Measurements from ENCODE around the gene ADGRA1.

DNA sequence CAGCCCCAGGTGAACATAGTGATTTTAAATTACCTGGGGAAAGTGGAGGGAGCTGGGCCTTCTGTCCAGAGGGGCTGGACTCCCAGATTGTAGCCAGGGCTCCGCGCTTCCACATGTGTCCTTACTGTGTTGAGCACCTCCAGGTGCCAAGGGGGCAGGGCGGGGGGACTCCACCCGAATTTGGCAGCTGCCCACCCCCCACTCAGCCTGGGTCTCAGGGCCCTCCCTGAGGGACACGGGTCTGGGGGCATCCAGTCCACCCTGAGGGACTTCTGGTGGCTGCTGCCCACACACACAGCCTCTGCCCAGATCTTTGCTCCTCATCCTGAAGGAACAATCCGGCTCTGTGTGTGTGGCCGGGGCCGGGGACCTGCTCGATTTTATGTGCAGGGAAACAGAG lies 28.2 kb upstream of the ADGRA1 start:
- TF ChIP-seq MAX (IDR thresholded peaks at IDR 0.05; ENCODE audit: insufficient read depth, insufficient read length): no peak
- no peak for TF ChIP-seq MYC (IDR thresholded peaks at IDR 0.05; ENCODE audit: low read depth, low read length)
- TF ChIP-seq, protein P1, sequence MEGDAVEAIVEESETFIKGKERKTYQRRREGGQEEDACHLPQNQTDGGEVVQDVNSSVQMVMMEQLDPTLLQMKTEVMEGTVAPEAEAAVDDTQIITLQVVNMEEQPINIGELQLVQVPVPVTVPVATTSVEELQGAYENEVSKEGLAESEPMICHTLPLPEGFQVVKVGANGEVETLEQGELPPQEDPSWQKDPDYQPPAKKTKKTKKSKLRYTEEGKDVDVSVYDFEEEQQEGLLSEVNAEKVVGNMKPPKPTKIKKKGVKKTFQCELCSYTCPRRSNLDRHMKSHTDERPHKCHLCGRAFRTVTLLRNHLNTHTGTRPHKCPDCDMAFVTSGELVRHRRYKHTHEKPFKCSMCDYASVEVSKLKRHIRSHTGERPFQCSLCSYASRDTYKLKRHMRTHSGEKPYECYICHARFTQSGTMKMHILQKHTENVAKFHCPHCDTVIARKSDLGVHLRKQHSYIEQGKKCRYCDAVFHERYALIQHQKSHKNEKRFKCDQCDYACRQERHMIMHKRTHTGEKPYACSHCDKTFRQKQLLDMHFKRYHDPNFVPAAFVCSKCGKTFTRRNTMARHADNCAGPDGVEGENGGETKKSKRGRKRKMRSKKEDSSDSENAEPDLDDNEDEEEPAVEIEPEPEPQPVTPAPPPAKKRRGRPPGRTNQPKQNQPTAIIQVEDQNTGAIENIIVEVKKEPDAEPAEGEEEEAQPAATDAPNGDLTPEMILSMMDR (IDR thresholded peaks at IDR 0.05; ENCODE audit: extremely low read depth in 1 of 2, insufficient read depth in 1 of 2, low read depth in 1 of 2, low read length in 2 of 2): no peak
- TF ChIP-seq EZH2 (IDR thresholded peaks at IDR 0.05; ENCODE audit: borderline replicate concordance, low read depth, low read length, severe bottlenecking): no peak
- TF ChIP-seq POLR2A (IDR thresholded peaks at IDR 0.05; ENCODE audit: low read depth, low read length): no peak
- TF ChIP-seq POLR2AphosphoS5 (IDR thresholded peaks at IDR 0.05; ENCODE audit: insufficient read depth, low read depth, low read length): no peak
- no peak for TF ChIP-seq GATA2 (IDR thresholded peaks at IDR 0.05; ENCODE audit: insufficient read depth, insufficient read length, low read depth, low read length)
- no peak for TF ChIP-seq FOS (IDR thresholded peaks at IDR 0.05; ENCODE audit: borderline replicate concordance, insufficient read depth, low read length)
